ENCODE data around the gene SAMD13. TPM values are rescaled to one million over a fixed set of nuclear protein-coding genes. Genes with fewer than 3 reads are reported as not detected.

SAMD13 gene
- total and polyA plus RNA-seq, 4 donors = 0.45 to 3.1 (median 1.3) TPM

DNA sequence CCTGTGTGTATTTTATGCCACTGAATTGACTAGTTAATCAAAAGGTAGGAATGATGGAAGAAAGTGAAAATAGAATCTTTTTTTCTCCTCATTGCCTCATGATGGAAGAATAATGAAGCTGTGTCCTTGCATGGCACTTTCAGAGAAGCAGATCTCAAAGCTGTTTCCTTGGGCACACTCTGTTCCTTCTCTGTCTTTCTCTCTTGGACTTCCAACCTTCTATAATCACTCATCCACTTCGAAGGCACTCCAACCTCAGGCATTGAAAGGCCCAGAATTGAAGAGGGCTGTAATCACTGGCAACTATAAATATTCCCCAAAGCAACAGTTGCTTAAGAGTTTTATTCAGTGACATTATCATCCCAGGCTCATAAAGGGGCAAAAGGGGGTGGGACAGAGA, 65.7 kb downstream of the SAMD13 start:
- 73 to 82% methylated on average over 1 of the region's 1 CpG for WGBS, 2 donors
- DNase-seq (no peak), ATAC-seq (ENCODE audit: low FRiP score) (no peak)
- Histone ChIP-seq H3K27me3 (ENCODE audit: control insufficient read depth in 1 of 2, insufficient read depth in 2 of 2, low read length in 1 of 2) (no peaks in the 10 kb centered on the region), H3K36me3 (ENCODE audit: control insufficient read depth in 1 of 2, insufficient read depth in 2 of 2, low read length in 1 of 2) (no peaks in the 10 kb centered on the region), H3K4me3 (ENCODE audit: low read length in 2 of 2) (no peak overlapping the region), H3K9me3 (ENCODE audit: control insufficient read depth, low read length) (no peaks in the 10 kb centered on the region), H3K27ac (ENCODE audit: low read depth in 1 of 2, low read length in 2 of 2) (no peak overlapping the region), H3K4me1 (ENCODE audit: control insufficient read depth in 1 of 2, insufficient read depth in 2 of 2, low read length in 2 of 2) (peaks cover 0 to 2% of the 10 kb centered on the region in 2 donors)
- intact Hi-C loops (cut with DNase I) = no loop called here

DNA sequence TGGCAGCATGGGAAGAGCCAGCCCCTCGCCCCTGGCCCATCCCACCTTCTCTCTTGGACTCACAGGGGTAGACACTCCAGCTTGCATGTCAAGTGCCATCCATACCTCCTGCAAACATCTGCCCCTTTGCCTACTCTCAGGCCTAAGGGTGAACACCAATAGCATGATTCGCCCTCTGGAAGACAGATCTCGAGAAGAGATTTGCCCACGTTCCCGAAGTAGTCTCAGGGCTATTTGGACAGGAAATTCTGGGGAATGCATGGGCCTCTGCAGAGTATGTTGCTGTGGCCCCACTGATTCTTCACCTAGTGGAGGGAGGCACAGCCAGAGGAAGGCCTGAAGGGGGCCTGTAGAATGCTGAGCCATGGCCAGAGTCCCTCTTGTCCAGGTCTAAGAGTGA, 66.9 kb downstream of the SAMD13 start:
- Histone ChIP-seq H3K27me3 (ENCODE audit: control insufficient read depth in 1 of 2, insufficient read depth in 2 of 2, low read length in 1 of 2) (no peaks in the 10 kb centered on the region), H3K27ac (ENCODE audit: low read depth in 1 of 2, low read length in 2 of 2) (no peak overlapping the region), H3K4me1 (ENCODE audit: control insufficient read depth in 1 of 2, insufficient read depth in 2 of 2, low read length in 2 of 2) (no peaks in the 10 kb centered on the region), H3K9me3 (ENCODE audit: control insufficient read depth, low read length) (no peaks in the 10 kb centered on the region), H3K4me3 (ENCODE audit: low read length in 2 of 2) (no peak overlapping the region), H3K36me3 (ENCODE audit: control insufficient read depth in 1 of 2, insufficient read depth in 2 of 2, low read length in 1 of 2) (no peaks in the 10 kb centered on the region)
- 96 to 97% methylated on average over 5 of the region's 5 CpGs for WGBS, 2 donors
- no peak for DNase-seq
- intact Hi-C loops (cut with DNase I) = no loop called here
- no peak for ATAC-seq (ENCODE audit: low FRiP score)

GRCh38 chr1:84370266-84370665, 68.8 kb downstream of the SAMD13 start:
- H3K27ac ChIP-seq (ENCODE audit: low read depth in 1 of 2, low read length in 2 of 2) = no peak overlapping the region
- no peak for ATAC-seq (ENCODE audit: low FRiP score)
- no peak for DNase-seq
- 96 to 100% methylated on average over 1 of the region's 1 CpG for WGBS, 2 donors
- intact Hi-C loops (cut with DNase I) = no loop called here
- H3K4me3 ChIP-seq (ENCODE audit: low read length in 2 of 2) = no peak overlapping the region
- peaks cover 0 to 7% of the 10 kb centered on the region in 2 donors for H3K4me1 ChIP-seq (ENCODE audit: control insufficient read depth in 1 of 2, insufficient read depth in 2 of 2, low read length in 2 of 2)
- H3K27me3 ChIP-seq (ENCODE audit: control insufficient read depth in 1 of 2, insufficient read depth in 2 of 2, low read length in 1 of 2) = no peaks in the 10 kb centered on the region
- no peaks in the 10 kb centered on the region for H3K36me3 ChIP-seq (ENCODE audit: control insufficient read depth in 1 of 2, insufficient read depth in 2 of 2, low read length in 1 of 2)
- no peaks in the 10 kb centered on the region for H3K9me3 ChIP-seq (ENCODE audit: control insufficient read depth, low read length)

GRCh38 chr1:84370831-84371394, 69.4 kb downstream of the SAMD13 start:
- Histone ChIP-seq H3K27me3 (ENCODE audit: control insufficient read depth in 1 of 2, insufficient read depth in 2 of 2, low read length in 1 of 2) (no peaks in the 10 kb centered on the region), H3K4me3 (ENCODE audit: low read length in 2 of 2) (no peak overlapping the region), H3K9me3 (ENCODE audit: control insufficient read depth, low read length) (no peaks in the 10 kb centered on the region), H3K4me1 (ENCODE audit: control insufficient read depth in 1 of 2, insufficient read depth in 2 of 2, low read length in 2 of 2) (peaks cover 0 to 9% of the 10 kb centered on the region in 2 donors), H3K27ac (ENCODE audit: low read depth in 1 of 2, low read length in 2 of 2) (no peak overlapping the region), H3K36me3 (ENCODE audit: control insufficient read depth in 1 of 2, insufficient read depth in 2 of 2, low read length in 1 of 2) (no peaks in the 10 kb centered on the region)
- ATAC-seq (ENCODE audit: low FRiP score) (no peak), DNase-seq (no peak)
- 91% methylated on average over 4 of the region's 4 CpGs for WGBS, 2 donors
- intact Hi-C loops (cut with DNase I) = no loop called here

GRCh38 chr1:84373436-84374141, 72.1 kb downstream of the SAMD13 start:
- Histone ChIP-seq H3K27me3 (ENCODE audit: control insufficient read depth in 1 of 2, insufficient read depth in 2 of 2, low read length in 1 of 2) (no peaks in the 10 kb centered on the region), H3K27ac (ENCODE audit: low read depth in 1 of 2, low read length in 2 of 2) (no peak overlapping the region), H3K36me3 (ENCODE audit: control insufficient read depth in 1 of 2, insufficient read depth in 2 of 2, low read length in 1 of 2) (no peaks in the 10 kb centered on the region), H3K4me1 (ENCODE audit: control insufficient read depth in 1 of 2, insufficient read depth in 2 of 2, low read length in 2 of 2) (peaks cover 0 to 9% of the 10 kb centered on the region in 2 donors), H3K4me3 (ENCODE audit: low read length in 2 of 2) (no peak overlapping the region), H3K9me3 (ENCODE audit: control insufficient read depth, low read length) (no peaks in the 10 kb centered on the region)
- intact Hi-C loops (cut with DNase I) = no loop called here
- WGBS, 2 donors = 41 to 42% methylated on average over 2 of the region's 2 CpGs
- ATAC-seq (ENCODE audit: low FRiP score) (no peak), DNase-seq (no peak)

GRCh38 chr1:84374991-84375696, 73.6 kb downstream of the SAMD13 start:
- Histone ChIP-seq H3K36me3 (ENCODE audit: control insufficient read depth in 1 of 2, insufficient read depth in 2 of 2, low read length in 1 of 2) (no peaks in the 10 kb centered on the region), H3K4me3 (ENCODE audit: low read length in 2 of 2) (no peak overlapping the region), H3K27ac (ENCODE audit: low read depth in 1 of 2, low read length in 2 of 2) (no peak overlapping the region), H3K27me3 (ENCODE audit: control insufficient read depth in 1 of 2, insufficient read depth in 2 of 2, low read length in 1 of 2) (no peaks in the 10 kb centered on the region), H3K9me3 (ENCODE audit: control insufficient read depth, low read length) (no peaks in the 10 kb centered on the region), H3K4me1 (ENCODE audit: control insufficient read depth in 1 of 2, insufficient read depth in 2 of 2, low read length in 2 of 2) (peaks cover 0 to 9% of the 10 kb centered on the region in 2 donors)
- no peak for DNase-seq
- intact Hi-C loops (cut with DNase I) = no loop called here
- 26 to 29% methylated on average over 5 of the region's 5 CpGs for WGBS, 2 donors
- peak; percentile 34 for ATAC-seq (ENCODE audit: low FRiP score)

DNA sequence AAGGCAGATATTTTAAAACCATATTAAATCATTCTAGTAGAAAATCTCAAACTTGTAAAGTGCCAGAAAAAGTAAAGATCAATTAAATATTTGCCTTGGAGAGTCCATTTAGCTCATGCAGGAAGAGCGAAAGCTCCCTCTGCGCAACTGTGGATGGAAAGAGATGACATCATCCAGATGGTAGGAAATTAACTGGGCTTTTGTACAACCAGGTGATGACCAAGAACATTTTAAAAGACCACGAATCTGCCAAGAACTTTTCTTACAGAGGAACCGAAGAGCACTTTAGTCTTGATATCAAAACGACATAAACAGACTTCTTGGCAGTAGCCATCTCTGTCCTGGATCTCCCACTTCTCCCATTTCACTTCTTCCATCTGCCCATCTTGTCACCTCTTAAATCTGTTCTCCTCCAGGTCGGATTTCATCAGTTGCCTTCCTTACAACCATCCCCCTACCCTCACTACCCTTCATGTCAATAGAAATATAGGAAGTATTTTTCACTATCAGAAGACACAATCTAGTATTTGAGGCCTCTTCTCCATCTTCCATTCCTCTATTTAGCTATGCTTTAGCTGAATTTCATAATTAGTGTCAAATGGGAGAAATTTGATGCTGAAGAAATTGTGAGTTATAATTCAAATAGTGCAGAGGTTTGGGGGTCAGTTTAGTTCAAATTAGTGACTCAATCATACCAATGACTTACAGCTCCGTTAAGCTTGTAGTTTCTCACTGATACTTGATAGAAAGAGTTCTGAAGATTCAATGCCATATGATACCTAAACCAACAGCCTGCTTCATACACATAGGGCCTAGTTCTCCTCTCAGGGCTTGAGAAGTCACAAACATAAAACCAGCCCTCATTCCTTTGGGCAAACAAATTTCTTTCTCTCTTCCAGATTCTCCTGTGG, 74.7 kb downstream of the SAMD13 start:
- H3K27ac ChIP-seq (ENCODE audit: low read depth in 1 of 2, low read length in 2 of 2) = no peak overlapping the region
- ATAC-seq (ENCODE audit: low FRiP score) (no peak), DNase-seq (no peak)
- H3K4me3 ChIP-seq (ENCODE audit: low read length in 2 of 2) = no peak overlapping the region
- no peaks in the 10 kb centered on the region for H3K27me3 ChIP-seq (ENCODE audit: control insufficient read depth in 1 of 2, insufficient read depth in 2 of 2, low read length in 1 of 2)
- intact Hi-C loops (cut with DNase I) = no loop called here
- H3K36me3 ChIP-seq (ENCODE audit: control insufficient read depth in 1 of 2, insufficient read depth in 2 of 2, low read length in 1 of 2) = no peaks in the 10 kb centered on the region
- WGBS, 2 donors = 80 to 84% methylated on average over 7 of the region's 7 CpGs
- H3K9me3 ChIP-seq (ENCODE audit: control insufficient read depth, low read length) = no peaks in the 10 kb centered on the region
- peaks cover 0 to 9% of the 10 kb centered on the region in 2 donors for H3K4me1 ChIP-seq (ENCODE audit: control insufficient read depth in 1 of 2, insufficient read depth in 2 of 2, low read length in 2 of 2)

DNA sequence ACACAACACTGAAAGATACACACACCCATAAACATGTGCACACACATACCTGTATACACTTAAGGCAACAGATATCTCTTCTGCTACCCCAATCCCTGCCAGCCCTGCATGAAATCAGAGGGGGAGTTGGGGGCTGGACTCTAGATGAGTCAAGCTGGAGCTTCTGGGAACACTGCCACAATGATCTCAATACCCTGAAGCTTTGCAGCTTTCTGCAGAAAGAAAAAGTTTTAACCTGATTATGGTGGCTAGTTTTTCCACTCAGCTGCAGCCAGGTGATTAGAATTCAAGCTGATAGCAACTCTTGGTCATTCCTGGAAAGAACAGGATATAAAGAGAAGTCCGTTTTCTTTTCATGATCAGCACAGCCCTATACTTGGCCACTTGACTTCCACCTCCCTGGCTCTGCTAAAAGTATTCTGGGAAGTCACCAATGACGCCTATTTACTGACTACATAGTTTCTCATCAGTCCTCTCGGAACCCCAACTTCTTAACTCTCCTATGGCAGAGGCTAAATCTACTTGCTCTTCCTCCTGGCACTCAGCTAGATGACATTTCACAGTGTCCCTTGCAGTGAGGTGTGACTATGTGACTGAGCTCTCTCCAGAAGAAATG, 76.1 kb downstream of the SAMD13 start:
- Histone ChIP-seq H3K9me3 (ENCODE audit: control insufficient read depth, low read length) (no peaks in the 10 kb centered on the region), H3K27ac (ENCODE audit: low read depth in 1 of 2, low read length in 2 of 2) (no peak overlapping the region), H3K27me3 (ENCODE audit: control insufficient read depth in 1 of 2, insufficient read depth in 2 of 2, low read length in 1 of 2) (no peaks in the 10 kb centered on the region), H3K4me3 (ENCODE audit: low read length in 2 of 2) (no peak overlapping the region), H3K36me3 (ENCODE audit: control insufficient read depth in 1 of 2, insufficient read depth in 2 of 2, low read length in 1 of 2) (no peaks in the 10 kb centered on the region), H3K4me1 (ENCODE audit: control insufficient read depth in 1 of 2, insufficient read depth in 2 of 2, low read length in 2 of 2) (peaks cover 0 to 9% of the 10 kb centered on the region in 2 donors)
- DNase-seq (no peak), ATAC-seq (ENCODE audit: low FRiP score) (no peak)
- intact Hi-C loops (cut with DNase I) = no loop called here
- WGBS, 2 donors = 4 to 12% methylated on average over 3 of the region's 3 CpGs

Measured in aorta (tissue), 5 donors.